SJSA1 (cell line): ENCODE measurements around the gene E2F4. TPM values are rescaled to one million over a fixed set of nuclear protein-coding genes. Genes with fewer than 3 reads are reported as not detected.

ENCODE experiments used
- DNase-seq, 2 experiments: peaks; one replicate each; pipeline ENCODE4 v3.0.0-alpha.2; 2015 to 2020; ENCODE audit warnings: low spot score in 2 of 2, low read depth in 1 of 2
- H3K27ac ChIP-seq: fragments of 250-450 bp; sonication (Bioruptor Pico); 2 replicates; pipeline ENCODE4 v1.5.1; 2020; ENCODE audit warnings: mild to moderate bottlenecking, moderate library complexity
- H3K27me3 ChIP-seq: fragments of 250-450 bp; sonication (Bioruptor Pico); replicated peaks from 2 replicates; pipeline ENCODE4 v1.5.1; 2020; ENCODE audit warnings: mild to moderate bottlenecking, moderate library complexity
- H3K36me3 ChIP-seq: fragments of 250-450 bp; sonication (Bioruptor Pico); 2 replicates; pipeline ENCODE4 v1.5.1; 2020; ENCODE audit warnings: mild to moderate bottlenecking
- H3K4me1 ChIP-seq: fragments of 250-450 bp; sonication (Bioruptor Pico); replicated peaks from 2 replicates; pipeline ENCODE4 v1.6.1; 2021; ENCODE audit warnings: mild to moderate bottlenecking
- H3K4me3 ChIP-seq: fragments of 250-450 bp; sonication (Bioruptor Pico); 2 replicates; pipeline ENCODE4 v1.5.1; 2020; ENCODE audit warnings: mild to moderate bottlenecking
- H3K9me3 ChIP-seq: fragments of 250-450 bp; sonication (Bioruptor Pico); replicated peaks from 2 replicates; pipeline ENCODE4 v1.5.1; 2020; ENCODE audit warnings: mild to moderate bottlenecking
- total RNA-seq: library from RNA; depleted of rRNA; stranded (reverse); fragments of >200 nt; shearing (Covaris generic); gene quantifications from 2 replicates; pipeline ENCODE4 v1.2.3, GENCODE V29; 2014

Gene E2F4
- total RNA-seq, 1 experiment from 2014 or later: 93.8 TPM

GRCh38 chr16:67185651-67186134, 6.3 kb upstream of the E2F4 start:
- no peaks in the 10 kb centered on the region for H3K27me3 ChIP-seq
- H3K9me3 ChIP-seq: no peaks in the 10 kb centered on the region
- DNase-seq: no peak
- no peak overlapping the region for H3K4me3 ChIP-seq
- peaks cover 3% of the 10 kb centered on the region; the same call in 1 of the 2 replicates for H3K36me3 ChIP-seq
- H3K4me1 ChIP-seq: peaks cover 47% of the 10 kb centered on the region
- no peak overlapping the region for H3K27ac ChIP-seq

- H3K4me3 ChIP-seq: no peak overlapping the region
- no peaks in the 10 kb centered on the region for H3K9me3 ChIP-seq
- DNase-seq: peak in 1 of 2 experiments; percentile 33
- no peaks in the 10 kb centered on the region for H3K27me3 ChIP-seq
- H3K36me3 ChIP-seq: peaks cover 3% of the 10 kb centered on the region; the same call in 1 of the 2 replicates
- peaks cover 54% of the 10 kb centered on the region for H3K4me1 ChIP-seq
- no peak overlapping the region for H3K27ac ChIP-seq
Measured at GRCh38 chr16:67186550-67186950, 5.4 kb upstream of the E2F4 start.

- Histone ChIP-seq H3K36me3 (peaks cover 6% of the 10 kb centered on the region), H3K27ac (no peak overlapping the region), H3K9me3 (peaks cover 3% of the 10 kb centered on the region; the same call in 1 of the 2 replicates), H3K4me3 (no peak overlapping the region), H3K4me1 (peaks cover 55% of the 10 kb centered on the region), H3K27me3 (no peaks in the 10 kb centered on the region)
- DNase-seq: no peak
Measured at GRCh38 chr16:67187175-67187890, 4.6 kb upstream of the E2F4 start.

- H3K27ac ChIP-seq: no peak overlapping the region
- DNase-seq: no peak
Measured at GRCh38 chr16:67188323-67188722, 3.6 kb upstream of the E2F4 start.

GRCh38 chr16:67188798-67189197, 3.2 kb upstream of the E2F4 start:
- peaks cover 18% of the 10 kb centered on the region for H3K36me3 ChIP-seq
- no peak overlapping the region for H3K27ac ChIP-seq
- no peak overlapping the region for H3K4me3 ChIP-seq
- no peak for DNase-seq
- no peaks in the 10 kb centered on the region for H3K27me3 ChIP-seq
- peaks cover 60% of the 10 kb centered on the region for H3K4me1 ChIP-seq
- peaks cover 5% of the 10 kb centered on the region for H3K9me3 ChIP-seq

More at GRCh38 chr16:67188323-67188722, 3.6 kb upstream of the E2F4 start:
- Histone ChIP-seq H3K4me1 (peaks cover 55% of the 10 kb centered on the region), H3K4me3 (no peak overlapping the region), H3K36me3 (peaks cover 16% of the 10 kb centered on the region), H3K27me3 (no peaks in the 10 kb centered on the region), H3K9me3 (peaks cover 5% of the 10 kb centered on the region)

- no peak for DNase-seq
- Histone ChIP-seq H3K36me3 (peaks cover 30% of the 10 kb centered on the region), H3K4me1 (peaks cover 49% of the 10 kb centered on the region), H3K9me3 (peaks cover 5% of the 10 kb centered on the region), H3K4me3 (no peak within 1 kb of the TSS), H3K27me3 (no peaks in the 10 kb centered on the region), H3K27ac (no peak within 1 kb of the TSS)
Measured at GRCh38 chr16:67190041-67190440, 1.9 kb upstream of the E2F4 start, which contains the start of gene EXOC3L1. Gene EXOC3L1, minus strand, starts transcription at chr16:67190136. Its CDS starts 460 bp downstream, at chr16:67189676.

- DNase-seq: peak in 1 of 2 experiments; percentile 29
- no peak overlapping the region for H3K27ac ChIP-seq
- no peak overlapping the region for H3K4me3 ChIP-seq
- peaks cover 42% of the 10 kb centered on the region for H3K4me1 ChIP-seq
- H3K9me3 ChIP-seq: peaks cover 5% of the 10 kb centered on the region
- H3K36me3 ChIP-seq: peaks cover 37% of the 10 kb centered on the region
- no peaks in the 10 kb centered on the region for H3K27me3 ChIP-seq
Measured at GRCh38 chr16:67190448-67191399, 1.2 kb upstream of the E2F4 start.

GRCh38 chr16:67191411-67191994, 452 bp upstream of the E2F4 start:
- Histone ChIP-seq H3K27me3 (no peaks in the 10 kb centered on the region), H3K4me1 (peaks cover 34% of the 10 kb centered on the region), H3K36me3 (peaks cover 45% of the 10 kb centered on the region), H3K27ac (no peak overlapping the region), H3K4me3 (peak overlapping the region; percentile 93), H3K9me3 (peaks cover 5% of the 10 kb centered on the region)
- no peak for DNase-seq

GRCh38 chr16:67192781-67193361, 916 bp downstream of the E2F4 start:
- Histone ChIP-seq H3K27ac (peak overlapping the region; percentile 52), H3K36me3 (peaks cover 59% of the 10 kb centered on the region), H3K27me3 (no peaks in the 10 kb centered on the region), H3K9me3 (peaks cover 5% of the 10 kb centered on the region), H3K4me1 (peaks cover 27% of the 10 kb centered on the region), H3K4me3 (peak overlapping the region; percentile 93)
- DNase-seq: no peak

- peaks cover 27% of the 10 kb centered on the region for H3K4me1 ChIP-seq
- H3K27me3 ChIP-seq: no peaks in the 10 kb centered on the region
- H3K4me3 ChIP-seq: peak overlapping the region; percentile 93
- no peak for DNase-seq
- no peak overlapping the region for H3K27ac ChIP-seq
- peaks cover 65% of the 10 kb centered on the region for H3K36me3 ChIP-seq
- H3K9me3 ChIP-seq: peaks cover 5% of the 10 kb centered on the region
Measured at GRCh38 chr16:67193536-67193935, 1.6 kb downstream of the E2F4 start.

GRCh38 chr16:67194260-67194659, 2.3 kb downstream of the E2F4 start:
- peaks cover 71% of the 10 kb centered on the region for H3K36me3 ChIP-seq
- H3K9me3 ChIP-seq: peaks cover 5% of the 10 kb centered on the region

GRCh38 chr16:67195676-67196075, 3.7 kb downstream of the E2F4 start:
- no peaks in the 10 kb centered on the region for H3K27me3 ChIP-seq
- peaks cover 82% of the 10 kb centered on the region for H3K36me3 ChIP-seq
- H3K4me3 ChIP-seq: no peak overlapping the region
- peaks cover 22% of the 10 kb centered on the region for H3K4me1 ChIP-seq
- H3K9me3 ChIP-seq: peaks cover 5% of the 10 kb centered on the region
- DNase-seq: no peak
- no peak overlapping the region for H3K27ac ChIP-seq

More at GRCh38 chr16:67194260-67194659, 2.3 kb downstream of the E2F4 start:
- Histone ChIP-seq H3K27ac (no peak overlapping the region), H3K27me3 (no peaks in the 10 kb centered on the region), H3K4me3 (no peak overlapping the region), H3K4me1 (peaks cover 27% of the 10 kb centered on the region)
- DNase-seq: no peak

- Histone ChIP-seq H3K27ac (no peak overlapping the region), H3K9me3 (peaks cover 5% of the 10 kb centered on the region), H3K36me3 (peaks cover 91% of the 10 kb centered on the region), H3K4me1 (peaks cover 12% of the 10 kb centered on the region), H3K4me3 (no peak overlapping the region), H3K27me3 (no peaks in the 10 kb centered on the region)
- DNase-seq: no peak
Measured at GRCh38 chr16:67196881-67197280, 4.9 kb downstream of the E2F4 start.
